ENCODE measurements around the gene TRAPPC11.

TRAPPC11 gene

GRCh38 chr4:183632689-183633088, 26.4 kb upstream of the TRAPPC11 start:
- Histone ChIP-seq H3K4me3 (ENCODE audit: low read depth in 1 of 2, low read length in 2 of 2) (no peak overlapping the region), H3K9ac (ENCODE audit: low read depth, low read length) (no peak overlapping the region), H3K36me3 (ENCODE audit: insufficient read depth, low read length) (no peaks in the 10 kb centered on the region), H3K27me3 (ENCODE audit: insufficient read depth, low read length, poor library complexity) (no peaks in the 10 kb centered on the region), H3K9me3 (ENCODE audit: insufficient read depth, low read length, severe bottlenecking) (no peaks in the 10 kb centered on the region), H3K4me2 (ENCODE audit: insufficient read depth, low read length) (no peak overlapping the region), H2AFZ (ENCODE audit: low read depth, low read length) (no peak overlapping the region), H3K79me2 (ENCODE audit: insufficient read depth, low read length) (no peaks in the 10 kb centered on the region), H3K27ac (ENCODE audit: low read length) (no peak overlapping the region), H4K20me1 (ENCODE audit: insufficient read depth, low read length) (no peaks in the 10 kb centered on the region), H3K4me1 (ENCODE audit: insufficient read depth, low read length) (no peaks in the 10 kb centered on the region)
- no peak for ATAC-seq (ENCODE audit: insufficient read depth, low read depth)
- no peak for DNase-seq
- TF ChIP-seq EZH2 (IDR thresholded peaks at IDR 0.05; ENCODE audit: borderline replicate concordance, low read depth, low read length, severe bottlenecking) = no peak
- no peak for TF ChIP-seq CTCF (IDR thresholded peaks at IDR 0.05; ENCODE audit: borderline replicate concordance, extremely low read depth, low read length, poor library complexity, severe bottlenecking)

- H3K9me3 ChIP-seq (ENCODE audit: insufficient read depth, low read length, severe bottlenecking) = no peaks in the 10 kb centered on the region
- H3K4me1 ChIP-seq (ENCODE audit: insufficient read depth, low read length) = no peaks in the 10 kb centered on the region
- ATAC-seq (ENCODE audit: insufficient read depth, low read depth) (no peak), DNase-seq (no peak)
- no peak overlapping the region for H3K9ac ChIP-seq (ENCODE audit: low read depth, low read length)
- no peaks in the 10 kb centered on the region for H3K79me2 ChIP-seq (ENCODE audit: insufficient read depth, low read length)
- H3K27ac ChIP-seq (ENCODE audit: low read length) = no peak overlapping the region
- no peak overlapping the region for H3K4me3 ChIP-seq (ENCODE audit: low read depth in 1 of 2, low read length in 2 of 2)
- no peak for TF ChIP-seq CTCF (IDR thresholded peaks at IDR 0.05; ENCODE audit: borderline replicate concordance, extremely low read depth, low read length, poor library complexity, severe bottlenecking)
- TF ChIP-seq EZH2 (IDR thresholded peaks at IDR 0.05; ENCODE audit: borderline replicate concordance, low read depth, low read length, severe bottlenecking) = no peak
- H2AFZ ChIP-seq (ENCODE audit: low read depth, low read length) = no peak overlapping the region
- no peaks in the 10 kb centered on the region for H4K20me1 ChIP-seq (ENCODE audit: insufficient read depth, low read length)
- H3K27me3 ChIP-seq (ENCODE audit: insufficient read depth, low read length, poor library complexity) = no peaks in the 10 kb centered on the region
- no peak overlapping the region for H3K4me2 ChIP-seq (ENCODE audit: insufficient read depth, low read length)
- no peaks in the 10 kb centered on the region for H3K36me3 ChIP-seq (ENCODE audit: insufficient read depth, low read length)
Measured at GRCh38 chr4:183633476-183634400, 25.4 kb upstream of the TRAPPC11 start.

GRCh38 chr4:183635321-183635720, 23.8 kb upstream of the TRAPPC11 start:
- Histone ChIP-seq H3K4me3 (ENCODE audit: low read depth in 1 of 2, low read length in 2 of 2) (no peak overlapping the region), H2AFZ (ENCODE audit: low read depth, low read length) (no peak overlapping the region), H3K27ac (ENCODE audit: low read length) (no peak overlapping the region), H3K9ac (ENCODE audit: low read depth, low read length) (no peak overlapping the region), H3K4me1 (ENCODE audit: insufficient read depth, low read length) (no peaks in the 10 kb centered on the region), H3K36me3 (ENCODE audit: insufficient read depth, low read length) (no peaks in the 10 kb centered on the region), H3K27me3 (ENCODE audit: insufficient read depth, low read length, poor library complexity) (no peaks in the 10 kb centered on the region), H3K79me2 (ENCODE audit: insufficient read depth, low read length) (no peaks in the 10 kb centered on the region), H3K4me2 (ENCODE audit: insufficient read depth, low read length) (no peak overlapping the region), H4K20me1 (ENCODE audit: insufficient read depth, low read length) (no peaks in the 10 kb centered on the region), H3K9me3 (ENCODE audit: insufficient read depth, low read length, severe bottlenecking) (no peaks in the 10 kb centered on the region)
- TF ChIP-seq CTCF (IDR thresholded peaks at IDR 0.05; ENCODE audit: borderline replicate concordance, extremely low read depth, low read length, poor library complexity, severe bottlenecking) (no peak), EZH2 (IDR thresholded peaks at IDR 0.05; ENCODE audit: borderline replicate concordance, low read depth, low read length, severe bottlenecking) (no peak)
- ATAC-seq (ENCODE audit: insufficient read depth, low read depth) (no peak), DNase-seq (no peak)

Data from DND-41 (cell line).